ENCODE data around the gene CD248. TPM values are rescaled to one million over a fixed set of nuclear protein-coding genes. Genes with fewer than 3 reads are reported as not detected.
A peak's percentile ranks its signal among the peaks of the same experiment; 100 is the strongest.

CD248 gene
- total and polyA plus RNA-seq, 8 donors = 0.58 to 66.9 (median 5.7) TPM

GRCh38 chr11:66363805-66364535 is 47.1 kb upstream of the CD248 start:
- Histone ChIP-seq H3K36me3 (peaks cover 0 to 22% (median 17%) of the 10 kb centered on the region in 4 donors), H3K4me1 (peaks cover 0 to 14% (median 10%) of the 10 kb centered on the region in 4 donors), H3K9me3 (no peaks in the 10 kb centered on the region), H3K27ac (peak overlapping the region in 4 of 5 donors; percentile 39 to 65 (median 43)), H3K27me3 (no peaks in the 10 kb centered on the region), H3K4me3 (no peak overlapping the region)
- no peak for TF ChIP-seq POLR2AphosphoS5 (IDR thresholded peaks at IDR 0.05)
- no peak for TF ChIP-seq POLR2A (IDR thresholded peaks at IDR 0.05)
- TF ChIP-seq CTCF (IDR thresholded peaks at IDR 0.05) = peak in 4 of 7 experiments; percentile 11 to 49 (median 28)
- no peak for TF ChIP-seq EP300 (IDR thresholded peaks at IDR 0.05)
- intact Hi-C loops (cut with DNase I; ENCODE audit: low total_unique reads) = no loop called here
- peak; percentile 55 to 63 for DNase-seq
- WGBS, 5 donors = 70 to 77% (median 75%) methylated on average over 8 to 15 of the region's 15 CpGs

GRCh38 chr11:66363187-66363601 is 46.4 kb upstream of the CD248 start:
- intact Hi-C loops (cut with DNase I; ENCODE audit: low total_unique reads) = no loop called here
- peak overlapping the region in 4 of 5 donors; percentile 39 to 65 (median 43) for H3K27ac ChIP-seq
- TF ChIP-seq CTCF (IDR thresholded peaks at IDR 0.05) (no peak), POLR2AphosphoS5 (IDR thresholded peaks at IDR 0.05) (no peak), EP300 (IDR thresholded peaks at IDR 0.05) (no peak), POLR2A (IDR thresholded peaks at IDR 0.05) (no peak)
- DNase-seq = peak in 1 of 2 donors; percentile 34
- H3K4me3 ChIP-seq = no peak overlapping the region
- peaks cover 0 to 14% (median 9%) of the 10 kb centered on the region in 4 donors for H3K4me1 ChIP-seq
- H3K9me3 ChIP-seq = no peaks in the 10 kb centered on the region
- WGBS, 5 donors = 49 to 80% (median 65%) methylated on average over 11 to 14 of the region's 14 CpGs
- H3K27me3 ChIP-seq = no peaks in the 10 kb centered on the region
- peaks cover 0 to 22% (median 17%) of the 10 kb centered on the region in 4 donors for H3K36me3 ChIP-seq

- WGBS, 5 donors = 73 to 80% (median 78%) methylated on average over 9 of the region's 9 CpGs
- DNase-seq = no peak
- H3K27ac ChIP-seq = peak overlapping the region in 4 of 5 donors; percentile 33 to 65 (median 43)
- H3K4me3 ChIP-seq = no peak overlapping the region
- H3K36me3 ChIP-seq = peaks cover 0 to 22% (median 17%) of the 10 kb centered on the region in 4 donors
- intact Hi-C loops (cut with DNase I; ENCODE audit: low total_unique reads) = no loop called here
- no peaks in the 10 kb centered on the region for H3K9me3 ChIP-seq
- no peaks in the 10 kb centered on the region for H3K27me3 ChIP-seq
- H3K4me1 ChIP-seq = peaks cover 0 to 14% (median 9%) of the 10 kb centered on the region in 4 donors
- TF ChIP-seq POLR2AphosphoS5 (IDR thresholded peaks at IDR 0.05) (no peak), EP300 (IDR thresholded peaks at IDR 0.05) (no peak), POLR2A (IDR thresholded peaks at IDR 0.05) (no peak), CTCF (IDR thresholded peaks at IDR 0.05) (no peak)
Observed at GRCh38 chr11:66362481-66363147, 45.8 kb upstream of the CD248 start.

- Histone ChIP-seq H3K27ac (no peak overlapping the region), H3K4me1 (peaks cover 0 to 14% (median 9%) of the 10 kb centered on the region in 4 donors), H3K27me3 (no peaks in the 10 kb centered on the region), H3K9me3 (no peaks in the 10 kb centered on the region), H3K4me3 (no peak overlapping the region), H3K36me3 (peaks cover 0 to 22% (median 17%) of the 10 kb centered on the region in 4 donors)
- TF ChIP-seq POLR2A (IDR thresholded peaks at IDR 0.05) = no peak
- no peak for TF ChIP-seq CTCF (IDR thresholded peaks at IDR 0.05)
- TF ChIP-seq POLR2AphosphoS5 (IDR thresholded peaks at IDR 0.05) = no peak
- no peak for TF ChIP-seq EP300 (IDR thresholded peaks at IDR 0.05)
- 41 to 68% (median 55%) methylated on average over 6 of the region's 6 CpGs for WGBS, 5 donors
- DNase-seq = no peak
- intact Hi-C loops (cut with DNase I; ENCODE audit: low total_unique reads) = no loop called here
Observed at GRCh38 chr11:66361502-66361941, 44.7 kb upstream of the CD248 start.

All from stomach (tissue), 9 donors.